Mammary epithelial cell (primary cell): ENCODE data around the gene DNMT3A.

Experiments used
- EZH2 ChIP-seq: IDR thresholded peaks from 2 replicates; pipeline ENCODE4 v1.6.1; 2012; ENCODE audit warnings: low read length, inconsistent platforms, borderline replicate concordance
- TF ChIP-seq, protein P1 (sequence below), 2 donors: IDR thresholded peaks in 1 of 2; conservative IDR thresholded peaks in 1 of 2; 2 replicates each; pipeline ENCODE4 v1.5.1; 2011 to 2012; ENCODE audit warnings: inconsistent platforms in 2 of 2, low read length in 2 of 2, mild to moderate bottlenecking in 2 of 2, control low read depth in 1 of 2, low read depth in 1 of 2; ENCODE audit not compliant: insufficient read depth in 1 of 2; ENCODE audit errors: extremely low read depth in 1 of 2

GRCh38 chr2:25254961-25255360 lies 86.8 kb downstream of the DNMT3A start:
- no peak for TF ChIP-seq EZH2
- TF ChIP-seq, protein P1, sequence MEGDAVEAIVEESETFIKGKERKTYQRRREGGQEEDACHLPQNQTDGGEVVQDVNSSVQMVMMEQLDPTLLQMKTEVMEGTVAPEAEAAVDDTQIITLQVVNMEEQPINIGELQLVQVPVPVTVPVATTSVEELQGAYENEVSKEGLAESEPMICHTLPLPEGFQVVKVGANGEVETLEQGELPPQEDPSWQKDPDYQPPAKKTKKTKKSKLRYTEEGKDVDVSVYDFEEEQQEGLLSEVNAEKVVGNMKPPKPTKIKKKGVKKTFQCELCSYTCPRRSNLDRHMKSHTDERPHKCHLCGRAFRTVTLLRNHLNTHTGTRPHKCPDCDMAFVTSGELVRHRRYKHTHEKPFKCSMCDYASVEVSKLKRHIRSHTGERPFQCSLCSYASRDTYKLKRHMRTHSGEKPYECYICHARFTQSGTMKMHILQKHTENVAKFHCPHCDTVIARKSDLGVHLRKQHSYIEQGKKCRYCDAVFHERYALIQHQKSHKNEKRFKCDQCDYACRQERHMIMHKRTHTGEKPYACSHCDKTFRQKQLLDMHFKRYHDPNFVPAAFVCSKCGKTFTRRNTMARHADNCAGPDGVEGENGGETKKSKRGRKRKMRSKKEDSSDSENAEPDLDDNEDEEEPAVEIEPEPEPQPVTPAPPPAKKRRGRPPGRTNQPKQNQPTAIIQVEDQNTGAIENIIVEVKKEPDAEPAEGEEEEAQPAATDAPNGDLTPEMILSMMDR (conservative IDR thresholded peaks at IDR 0.05 in 1 of 2, IDR thresholded peaks at IDR 0.05 in 1 of 2; ENCODE audit: extremely low read depth in 1 of 2, insufficient read depth in 1 of 2, low read depth in 1 of 2, low read length in 2 of 2): no peak
